IMR-90 (cell line): ENCODE measurements around the gene MTMR11. TPM values are rescaled to one million over a fixed set of nuclear protein-coding genes. Genes with fewer than 3 reads are reported as not detected.

Experiments used
- polyA plus RNA-seq, 3 experiments: library from polyadenylated mRNA; depleted of rRNA; stranded (reverse); fragments of >200 nt; gene quantifications; 2 replicates each; pipeline ENCODE4 v1.2.3, GENCODE V29; 2012; ENCODE audit warnings: low replicate concordance in 1 of 3
- total RNA-seq: library from RNA; depleted of rRNA; stranded (reverse); fragments of >200 nt; gene quantifications from 2 replicates; pipeline ENCODE4 v1.2.3, GENCODE V29; 2012; rRNA removed

The MTMR11 gene
- total and polyA plus RNA-seq, 2 of the 4 experiments (the other 2 are of a cell fraction): 2.0 to 14.6 TPM

Other genes starting within 250 kb of the MTMR11 start
- gene FCGR1A, start 154.2 kb downstream of the MTMR11 start, total RNA-seq: not detected in 2 replicates
- gene FCGR1A, start 154.2 kb downstream of the MTMR11 start, polyA plus RNA-seq (2012; rRNA removed): not detected in 2 replicates
- 3.4 and 4.4 TPM in 2 replicates for gene BOLA1, start 37.3 kb downstream of the MTMR11 start, total RNA-seq
- 12.6 and 14.2 TPM in 2 replicates for gene BOLA1, start 37.3 kb downstream of the MTMR11 start, polyA plus RNA-seq (2012; rRNA removed)
- 15.4 and 16.4 TPM in 2 replicates for gene SV2A, start 19.0 kb downstream of the MTMR11 start, total RNA-seq
- gene SV2A, start 19.0 kb downstream of the MTMR11 start, polyA plus RNA-seq (2012; rRNA removed): 18.1 and 19.6 TPM in 2 replicates
- 6.6 and 11.4 TPM in 2 replicates for gene SF3B4, start 9.1 kb downstream of the MTMR11 start, total RNA-seq
- gene SF3B4, start 9.1 kb downstream of the MTMR11 start, polyA plus RNA-seq (2012; rRNA removed): 62.6 and 64.4 TPM in 2 replicates
- 18.1 and 18.6 TPM in 2 replicates for gene OTUD7B, start 73.8 kb upstream of the MTMR11 start, total RNA-seq
- 6.9 and 7.5 TPM in 2 replicates for gene OTUD7B, start 73.8 kb upstream of the MTMR11 start, polyA plus RNA-seq (2012; rRNA removed)
- gene VPS45, start 130.9 kb upstream of the MTMR11 start, total RNA-seq: 32.4 and 41.1 TPM in 2 replicates
- 28.1 and 33.3 TPM in 2 replicates for gene VPS45, start 130.9 kb upstream of the MTMR11 start, polyA plus RNA-seq (2012; rRNA removed)
- 51.4 and 53.3 TPM in 2 replicates for gene PLEKHO1, start 213.0 kb upstream of the MTMR11 start, total RNA-seq
- 50.4 and 56.0 TPM in 2 replicates for gene PLEKHO1, start 213.0 kb upstream of the MTMR11 start, polyA plus RNA-seq (2012; rRNA removed)